Muscle layer of duodenum (tissue), 2 donors: ENCODE measurements around the gene LPAR5.
A peak's percentile ranks its signal among the peaks of the same experiment; 100 is the strongest.

ENCODE experiments used
- H3K27ac ChIP-seq: one replicate; pipeline ENCODE4 v1.7.0; 2013; ENCODE audit warnings: mild to moderate bottlenecking, low read length
- H3K27me3 ChIP-seq: one replicate; pipeline ENCODE4 v1.7.0; 2013; ENCODE audit warnings: low read depth, mild to moderate bottlenecking, control low read depth, low read length
- H3K36me3 ChIP-seq, 2 donors: one replicate each; pipeline ENCODE4 v1.7.0; 2013; ENCODE audit warnings: low read length in 2 of 2, control low read depth in 1 of 2, mild to moderate bottlenecking in 1 of 2; ENCODE audit not compliant: insufficient read depth in 2 of 2, control insufficient read depth in 1 of 2
- H3K4me1 ChIP-seq, 2 donors: one replicate each; pipeline ENCODE4 v1.7.0; 2013; ENCODE audit warnings: low read length in 2 of 2, mild to moderate bottlenecking in 2 of 2, control low read depth in 1 of 2, moderate library complexity in 1 of 2; ENCODE audit not compliant: insufficient read depth in 2 of 2, control insufficient read depth in 1 of 2
- H3K4me3 ChIP-seq, 2 donors: one replicate each; pipeline ENCODE4 v1.7.0; 2013; ENCODE audit warnings: low read length in 2 of 2, low read depth in 1 of 2, mild to moderate bottlenecking in 1 of 2
- H3K9me3 ChIP-seq, 2 donors: one replicate each; pipeline ENCODE4 v1.7.0; 2013; ENCODE audit warnings: low read length in 2 of 2, control low read depth in 1 of 2, mild to moderate bottlenecking in 1 of 2; ENCODE audit not compliant: control insufficient read depth in 1 of 2
- donor health status: healthy.

The LPAR5 gene

GRCh38 chr12:6635375-6635855, 344 bp downstream of the LPAR5 start:
- H3K27me3 ChIP-seq, result no peaks in the 10 kb centered on the region
- no peaks in the 10 kb centered on the region for H3K9me3 ChIP-seq
- no peaks in the 10 kb centered on the region for H3K36me3 ChIP-seq
- peak overlapping the region; percentile 61 for H3K27ac ChIP-seq
- peak overlapping the region in 1 of 2 donors; percentile 2 for H3K4me3 ChIP-seq
- peaks cover 8 to 13% of the 10 kb centered on the region in 2 donors for H3K4me1 ChIP-seq

- Histone ChIP-seq H3K9me3 (no peaks in the 10 kb centered on the region), H3K4me3 (no peak overlapping the region), H3K27ac (peak overlapping the region; percentile 92), H3K27me3 (no peaks in the 10 kb centered on the region), H3K4me1 (peaks cover 8 to 13% of the 10 kb centered on the region in 2 donors), H3K36me3 (no peaks in the 10 kb centered on the region)
These were observed 3.5 kb downstream of the LPAR5 start for GRCh38 chr12:6632026-6632983.

DNA sequence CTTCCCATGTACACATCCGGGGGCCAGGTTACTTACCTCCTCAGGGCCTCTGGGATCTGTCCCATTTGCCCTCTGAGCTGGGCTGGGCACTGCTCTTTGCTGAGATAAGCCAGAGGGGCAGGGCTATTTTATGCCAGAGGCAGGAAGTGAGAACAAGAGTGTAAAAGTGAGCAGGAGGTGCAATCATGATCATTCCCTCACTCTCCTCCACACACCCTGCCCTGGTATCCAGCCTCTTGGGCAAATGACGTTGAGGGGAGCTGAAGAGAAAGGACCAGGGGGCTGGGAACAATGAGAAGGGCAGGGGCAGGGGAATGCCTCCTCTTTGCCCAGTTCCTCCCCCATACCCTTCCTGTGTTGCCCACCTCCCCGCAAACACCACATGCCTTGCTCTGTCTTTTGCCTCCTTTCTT, 4.2 kb downstream of the LPAR5 start:
- Histone ChIP-seq H3K4me3 (peak overlapping the region in 1 of 2 donors; percentile 63), H3K27ac (peak overlapping the region; percentile 92), H3K4me1 (peaks cover 8 to 13% of the 10 kb centered on the region in 2 donors), H3K36me3 (no peaks in the 10 kb centered on the region), H3K27me3 (no peaks in the 10 kb centered on the region), H3K9me3 (no peaks in the 10 kb centered on the region)

DNA sequence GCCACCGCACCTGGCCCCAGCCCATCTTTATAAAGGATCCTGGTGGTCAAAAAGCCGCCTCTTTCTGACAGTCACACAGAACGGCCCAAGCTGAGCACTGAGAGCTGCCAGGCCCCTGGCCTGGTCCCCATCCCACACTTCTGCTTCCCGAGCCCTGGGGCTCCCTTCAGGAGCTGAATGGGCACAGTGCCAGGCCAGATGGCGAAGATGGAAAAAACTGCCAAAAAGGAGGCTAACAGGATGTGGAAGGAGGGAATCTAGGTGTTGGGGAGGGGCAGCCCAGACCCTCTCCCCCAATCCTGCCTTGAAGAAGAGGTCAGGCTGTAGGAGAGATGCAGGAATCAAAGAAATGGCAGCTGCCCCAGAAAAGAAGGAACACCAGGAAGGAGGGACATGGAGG, 5.0 kb downstream of the LPAR5 start:
- no peaks in the 10 kb centered on the region for H3K36me3 ChIP-seq
- peak overlapping the region in 1 of 2 donors; percentile 63 for H3K4me3 ChIP-seq
- no peaks in the 10 kb centered on the region for H3K27me3 ChIP-seq
- no peaks in the 10 kb centered on the region for H3K9me3 ChIP-seq
- H3K27ac ChIP-seq, result peak overlapping the region; percentile 92
- H3K4me1 ChIP-seq, result peaks cover 8 to 13% of the 10 kb centered on the region in 2 donors

GRCh38 chr12:6627616-6628015, 8.1 kb downstream of the LPAR5 start:
- Histone ChIP-seq H3K9me3 (no peaks in the 10 kb centered on the region), H3K36me3 (no peaks in the 10 kb centered on the region), H3K27ac (no peak overlapping the region), H3K27me3 (no peaks in the 10 kb centered on the region), H3K4me3 (no peak overlapping the region), H3K4me1 (peaks cover 0 to 8% of the 10 kb centered on the region in 2 donors)

DNA sequence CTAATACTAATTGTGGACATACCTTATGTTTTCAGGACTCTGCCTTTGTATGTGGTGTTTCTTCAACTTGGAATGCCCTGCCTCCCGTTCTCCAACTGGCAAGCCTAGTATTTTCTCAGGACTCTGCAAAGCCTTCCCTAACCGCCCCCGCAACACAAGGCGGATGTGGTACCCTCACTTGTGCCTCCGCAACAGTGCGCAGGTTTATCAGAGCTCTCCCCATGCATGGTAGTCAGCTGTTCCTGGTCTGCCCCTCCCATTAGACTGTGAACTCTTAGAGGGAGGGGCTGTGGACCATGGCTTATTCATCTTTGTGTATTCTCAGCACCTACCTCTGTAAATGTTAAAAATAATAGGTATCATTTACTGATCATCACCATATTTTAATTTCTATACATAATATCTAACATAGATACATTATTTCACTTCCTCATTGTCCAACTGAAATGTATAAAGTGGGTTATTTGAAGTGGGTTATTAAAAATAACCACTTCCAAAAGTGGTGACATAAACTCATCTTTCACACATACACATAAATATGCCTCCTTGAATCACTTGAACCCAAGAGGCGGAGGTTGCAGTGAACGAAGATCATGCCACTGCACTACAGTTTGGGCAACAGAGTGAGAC, 9.0 kb downstream of the LPAR5 start:
- no peak overlapping the region for H3K27ac ChIP-seq
- no peaks in the 10 kb centered on the region for H3K9me3 ChIP-seq
- no peaks in the 10 kb centered on the region for H3K27me3 ChIP-seq
- no peaks in the 10 kb centered on the region for H3K36me3 ChIP-seq
- no peak overlapping the region for H3K4me3 ChIP-seq
- peaks cover 0 to 8% of the 10 kb centered on the region in 2 donors for H3K4me1 ChIP-seq

DNA sequence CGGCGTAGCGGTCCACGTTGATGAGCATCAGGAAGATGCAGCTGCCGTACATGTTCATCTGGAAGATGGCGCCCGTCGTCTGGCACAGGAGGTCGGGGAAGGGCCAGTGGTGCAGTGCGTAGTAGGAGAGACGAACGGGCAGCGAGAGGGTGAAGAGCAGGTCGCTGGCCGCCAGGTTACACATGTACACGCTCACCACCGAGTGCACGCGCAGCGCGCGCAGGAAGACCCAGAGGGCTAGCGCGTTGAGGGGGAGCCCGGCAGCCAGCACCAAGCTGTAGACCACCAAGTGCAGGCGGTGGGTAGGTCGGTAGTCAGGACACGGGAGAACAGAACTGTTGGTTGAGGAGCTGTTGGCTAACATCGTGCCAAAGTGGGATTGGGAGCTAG, 14.9 kb downstream of the LPAR5 start:
- Histone ChIP-seq H3K4me3 (peak overlapping the region; percentile 7 to 50), H3K9me3 (no peaks in the 10 kb centered on the region), H3K27ac (no peak overlapping the region), H3K27me3 (no peaks in the 10 kb centered on the region), H3K4me1 (no peaks in the 10 kb centered on the region), H3K36me3 (no peaks in the 10 kb centered on the region)

GRCh38 chr12:6620137-6620884, 15.4 kb downstream of the LPAR5 start:
- H3K4me3 ChIP-seq, result peak overlapping the region; percentile 7 to 50
- no peaks in the 10 kb centered on the region for H3K4me1 ChIP-seq
- no peaks in the 10 kb centered on the region for H3K27me3 ChIP-seq

GRCh38 chr12:6618483-6619225, 17.1 kb downstream of the LPAR5 start:
- no peaks in the 10 kb centered on the region for H3K36me3 ChIP-seq
- H3K4me1 ChIP-seq, result no peaks in the 10 kb centered on the region
- no peaks in the 10 kb centered on the region for H3K27me3 ChIP-seq
- H3K4me3 ChIP-seq, result no peak overlapping the region
- no peaks in the 10 kb centered on the region for H3K9me3 ChIP-seq
- H3K27ac ChIP-seq, result no peak overlapping the region

More at GRCh38 chr12:6620137-6620884, 15.4 kb downstream of the LPAR5 start:
- Histone ChIP-seq H3K27ac (no peak overlapping the region), H3K9me3 (no peaks in the 10 kb centered on the region), H3K36me3 (no peaks in the 10 kb centered on the region)

DNA sequence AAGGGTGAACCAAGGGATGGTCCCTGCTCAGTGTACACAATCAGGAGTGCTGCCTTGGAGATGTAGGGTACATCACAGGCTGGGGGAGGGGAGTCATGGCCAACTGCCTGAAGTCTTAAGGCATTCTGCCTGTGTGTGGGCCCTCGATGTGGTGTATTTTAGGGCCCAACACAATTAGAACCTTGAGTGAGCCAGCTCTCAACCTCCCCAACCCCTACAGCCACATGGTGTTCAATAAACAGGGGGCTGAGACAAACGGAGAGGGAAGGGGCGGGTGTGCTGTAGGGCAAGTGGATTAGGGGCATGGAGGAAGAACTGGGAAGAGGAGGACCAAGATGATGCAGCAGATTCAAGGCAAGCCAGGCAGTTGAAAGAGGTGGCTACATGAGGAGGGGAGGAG, 20.0 kb downstream of the LPAR5 start:
- H3K27me3 ChIP-seq, result no peaks in the 10 kb centered on the region
- no peak overlapping the region for H3K4me3 ChIP-seq
- H3K27ac ChIP-seq, result no peak overlapping the region
- H3K36me3 ChIP-seq, result no peaks in the 10 kb centered on the region
- H3K4me1 ChIP-seq, result peaks cover 14 to 27% of the 10 kb centered on the region in 2 donors
- no peaks in the 10 kb centered on the region for H3K9me3 ChIP-seq
